ENCODE results near the gene OLIG1.

GRCh38 chr21:33105088-33105487 lies 35.1 kb downstream of the OLIG1 start:
- TF ChIP-seq CTCF (IDR thresholded peaks at IDR 0.05) (no peak), EZH2 (IDR thresholded peaks at IDR 0.05) (no peak)
